Astrocyte (in vitro differentiated cells and primary cell): Measurements from ENCODE around the gene ISG15. TPM values are rescaled to one million over a fixed set of nuclear protein-coding genes. Genes with fewer than 3 reads are reported as not detected.
A peak's percentile ranks its signal among the peaks of the same experiment; 100 is the strongest.

Source experiments
- DNase-seq: peaks from one replicate; pipeline ENCODE4 v3.0.0-alpha.2; 2010; ENCODE audit warnings: low read depth
- FAIRE-seq: peaks from 2 replicates; lab custom pipeline; 2011; peaks lifted over from hg19 to GRCh38; lab: Jason Lieb, UNC
- H2AFZ ChIP-seq: 2 replicates; pipeline ENCODE4 v1.6.0; 2012; ENCODE audit warnings: low read depth, low read length, inconsistent platforms
- H3K27ac ChIP-seq: 2 replicates; pipeline ENCODE4 v1.5.1; 2011; ENCODE audit warnings: low read depth, low read length, inconsistent platforms
- H3K27me3 ChIP-seq: 2 replicates; pipeline ENCODE4 v1.6.0; 2011; ENCODE audit warnings: low read length, inconsistent platforms; ENCODE audit not compliant: insufficient read depth
- H3K36me3 ChIP-seq: 2 replicates; pipeline ENCODE4 v1.5.1; 2011; ENCODE audit warnings: low read length, inconsistent platforms; ENCODE audit not compliant: insufficient read depth
- H3K4me1 ChIP-seq: 2 replicates; pipeline ENCODE4 v1.5.1; 2011; ENCODE audit warnings: low read length, inconsistent platforms; ENCODE audit not compliant: insufficient read depth
- H3K4me2 ChIP-seq: 2 replicates; pipeline ENCODE4 v1.6.0; 2012; ENCODE audit warnings: low read length, inconsistent platforms
- H3K4me3 ChIP-seq: 2 replicates; pipeline ENCODE4 v1.5.1; 2011; ENCODE audit warnings: low read depth, mild to moderate bottlenecking, low read length, inconsistent platforms; ENCODE audit not compliant: insufficient read depth
- H3K79me2 ChIP-seq: 2 replicates; pipeline ENCODE4 v1.6.0; 2012; ENCODE audit warnings: mild to moderate bottlenecking, low read length, inconsistent platforms; ENCODE audit not compliant: insufficient read depth
- H3K9ac ChIP-seq: 2 replicates; pipeline ENCODE4 v1.6.0; 2012; ENCODE audit warnings: mild to moderate bottlenecking, low read length, inconsistent platforms
- H3K9me3 ChIP-seq: 2 replicates; pipeline ENCODE4 v1.5.1; 2012; ENCODE audit warnings: low read depth, mild to moderate bottlenecking, low read length, inconsistent platforms; ENCODE audit not compliant: insufficient read depth
- H4K20me1 ChIP-seq: 2 replicates; pipeline ENCODE4 v1.6.0; 2012; ENCODE audit warnings: low read length, inconsistent platforms; ENCODE audit not compliant: insufficient read depth
- H3K27ac Mint-ChIP-seq: one replicate; pipeline ENCODE4 v1.8.0; 2021; ENCODE audit warnings: mild to moderate bottlenecking, mixed read lengths; ENCODE audit not compliant: unreplicated experiment
- H3K27me3 Mint-ChIP-seq: one replicate; pipeline ENCODE4 v1.8.0; 2021; ENCODE audit warnings: low read depth, mixed read lengths; ENCODE audit not compliant: unreplicated experiment
- H3K36me3 Mint-ChIP-seq: one replicate; pipeline ENCODE4 v1.8.0; 2021; ENCODE audit warnings: low read depth, mixed read lengths; ENCODE audit not compliant: unreplicated experiment
- H3K4me1 Mint-ChIP-seq: one replicate; pipeline ENCODE4 v1.8.0; 2021; ENCODE audit warnings: low read depth, mixed read lengths; ENCODE audit not compliant: unreplicated experiment
- H3K4me3 Mint-ChIP-seq: one replicate; pipeline ENCODE4 v1.8.0; 2021; ENCODE audit warnings: mild to moderate bottlenecking, moderate library complexity, mixed read lengths; ENCODE audit not compliant: unreplicated experiment
- H3K9me3 Mint-ChIP-seq: one replicate; pipeline ENCODE4 v1.8.0; 2021; ENCODE audit warnings: mild to moderate bottlenecking, mixed read lengths; ENCODE audit not compliant: unreplicated experiment
- EZH2 ChIP-seq: IDR thresholded peaks from 2 replicates; pipeline ENCODE4 v1.6.1; 2012; ENCODE audit warnings: mild to moderate bottlenecking, low read length, inconsistent platforms; ENCODE audit not compliant: insufficient read depth
- total RNA-seq: library from RNA; stranded (reverse); gene quantifications from 2 replicates; pipeline ENCODE4 v1.2.1, GENCODE V29; 2021
- TF ChIP-seq, protein P1 (sequence below): IDR thresholded peaks from 2 replicates; pipeline ENCODE4 v1.5.1; 2011; ENCODE audit warnings: low read depth, mild to moderate bottlenecking, inconsistent platforms, low read length, moderate library complexity; ENCODE audit not compliant: insufficient read depth

ISG15 gene
- total RNA-seq, 1 donor from 2014 or later = 1,830 TPM

- Histone ChIP-seq H3K27me3 (no peaks in the 10 kb centered on the region), H2AFZ (no peak overlapping the region), H3K4me3 (no peak overlapping the region), H3K79me2 (no peaks in the 10 kb centered on the region), H3K9me3 (no peaks in the 10 kb centered on the region), H3K4me1 (peaks cover 14% of the 10 kb centered on the region), H3K36me3 (no peaks in the 10 kb centered on the region), H4K20me1 (peaks cover 33% of the 10 kb centered on the region), H3K9ac (no peak overlapping the region), H3K4me2 (peak overlapping the region; percentile 91), H3K27ac (no peak overlapping the region)
- peaks cover 3% of the 10 kb centered on the region for H3K36me3 Mint-ChIP-seq
- TF ChIP-seq EZH2 = no peak
- TF ChIP-seq, protein P1, sequence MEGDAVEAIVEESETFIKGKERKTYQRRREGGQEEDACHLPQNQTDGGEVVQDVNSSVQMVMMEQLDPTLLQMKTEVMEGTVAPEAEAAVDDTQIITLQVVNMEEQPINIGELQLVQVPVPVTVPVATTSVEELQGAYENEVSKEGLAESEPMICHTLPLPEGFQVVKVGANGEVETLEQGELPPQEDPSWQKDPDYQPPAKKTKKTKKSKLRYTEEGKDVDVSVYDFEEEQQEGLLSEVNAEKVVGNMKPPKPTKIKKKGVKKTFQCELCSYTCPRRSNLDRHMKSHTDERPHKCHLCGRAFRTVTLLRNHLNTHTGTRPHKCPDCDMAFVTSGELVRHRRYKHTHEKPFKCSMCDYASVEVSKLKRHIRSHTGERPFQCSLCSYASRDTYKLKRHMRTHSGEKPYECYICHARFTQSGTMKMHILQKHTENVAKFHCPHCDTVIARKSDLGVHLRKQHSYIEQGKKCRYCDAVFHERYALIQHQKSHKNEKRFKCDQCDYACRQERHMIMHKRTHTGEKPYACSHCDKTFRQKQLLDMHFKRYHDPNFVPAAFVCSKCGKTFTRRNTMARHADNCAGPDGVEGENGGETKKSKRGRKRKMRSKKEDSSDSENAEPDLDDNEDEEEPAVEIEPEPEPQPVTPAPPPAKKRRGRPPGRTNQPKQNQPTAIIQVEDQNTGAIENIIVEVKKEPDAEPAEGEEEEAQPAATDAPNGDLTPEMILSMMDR = no peak
- H3K9me3 Mint-ChIP-seq = no peaks in the 10 kb centered on the region
- peaks cover 3% of the 10 kb centered on the region for H3K4me1 Mint-ChIP-seq
- FAIRE-seq (no peak), DNase-seq (no peak)
- H3K27me3 Mint-ChIP-seq = peaks cover 4% of the 10 kb centered on the region
- H3K4me3 Mint-ChIP-seq = peak overlapping the region; percentile 79
- peak overlapping the region; percentile 66 for H3K27ac Mint-ChIP-seq
Observed at GRCh38 chr1:1058088-1058905, 45.0 kb downstream of the ISG15 start.

DNA sequence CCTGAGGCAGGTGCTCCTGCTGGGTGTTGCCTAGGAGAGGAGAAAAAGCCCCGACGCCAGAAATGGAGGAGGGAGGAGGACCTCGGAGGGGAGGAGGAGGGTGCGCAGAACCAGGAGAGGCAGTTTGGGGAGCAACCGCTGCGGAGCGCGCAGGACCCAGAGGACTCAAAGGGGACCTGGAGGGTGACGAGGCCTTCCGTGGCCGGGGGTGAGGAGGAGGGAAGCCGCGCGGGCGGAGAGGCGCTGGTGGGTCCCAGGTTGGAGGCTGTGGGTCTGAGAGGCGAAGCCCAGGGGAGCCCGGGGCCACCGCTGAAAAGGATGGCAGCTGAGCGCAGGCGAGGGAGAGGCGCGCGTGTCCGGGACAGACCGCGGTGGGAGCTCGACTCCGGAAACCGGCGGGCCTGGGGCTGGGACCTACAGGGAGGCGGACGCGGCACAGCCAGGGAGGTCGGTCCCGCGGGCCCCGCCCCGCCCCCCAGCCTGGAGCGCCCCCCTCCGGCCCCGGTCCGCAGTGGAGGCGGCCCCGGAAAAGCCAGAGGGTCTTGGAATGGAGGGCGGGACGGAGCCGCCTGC, 45.7 kb downstream of the ISG15 start:
- Mint-ChIP-seq H3K4me3 (peak overlapping the region; percentile 79), H3K27ac (no peak overlapping the region), H3K4me1 (peaks cover 4% of the 10 kb centered on the region), H3K27me3 (peaks cover 4% of the 10 kb centered on the region), H3K9me3 (no peaks in the 10 kb centered on the region), H3K36me3 (peaks cover 2% of the 10 kb centered on the region)
- DNase-seq (no peak), FAIRE-seq (no peak)
- Histone ChIP-seq H3K27me3 (no peaks in the 10 kb centered on the region), H3K4me3 (peak overlapping the region; percentile 61), H3K36me3 (no peaks in the 10 kb centered on the region), H2AFZ (peak overlapping the region; percentile 80), H3K9me3 (no peaks in the 10 kb centered on the region), H4K20me1 (peaks cover 30% of the 10 kb centered on the region), H3K9ac (peak overlapping the region; percentile 52), H3K4me1 (peaks cover 21% of the 10 kb centered on the region), H3K79me2 (no peaks in the 10 kb centered on the region), H3K27ac (no peak overlapping the region), H3K4me2 (peak overlapping the region; percentile 91)
- TF ChIP-seq, protein P1 = no peak
- TF ChIP-seq EZH2 = no peak
